H9 (cell line): ENCODE results near the gene GASK1B. TPM values are rescaled to one million over a fixed set of nuclear protein-coding genes. Genes with fewer than 3 reads are reported as not detected.

ENCODE experiments used
- DNase-seq: peaks from one replicate; pipeline ENCODE4 v3.0.0-alpha.2; 2017
- H2AFZ ChIP-seq: one replicate; pipeline ENCODE4 v1.6.1; 2013; ENCODE audit warnings: mild to moderate bottlenecking, low read length, control low read depth, moderate library complexity
- H2AK5ac ChIP-seq: 2 replicates; pipeline ENCODE4 v1.6.1; 2013; ENCODE audit warnings: low read length, control low read depth, mixed read lengths; ENCODE audit not compliant: insufficient read length
- H2BK120ac ChIP-seq: one replicate; pipeline ENCODE4 v1.6.1; 2013; ENCODE audit warnings: low read depth, mild to moderate bottlenecking, low read length, control low read depth, inconsistent platforms; ENCODE audit not compliant: poor library complexity, severe bottlenecking
- H2BK12ac ChIP-seq: 2 replicates; pipeline ENCODE4 v1.6.1; 2013; ENCODE audit warnings: low read length, control low read depth, mixed read lengths, low read depth; ENCODE audit not compliant: insufficient read length
- H2BK15ac ChIP-seq: 2 replicates; pipeline ENCODE4 v1.6.1; 2013; ENCODE audit warnings: low read depth, low read length, control low read depth
- H2BK20ac ChIP-seq: one replicate; pipeline ENCODE4 v1.6.1; 2013; ENCODE audit warnings: low read depth, mild to moderate bottlenecking, low read length, control low read depth, inconsistent platforms; ENCODE audit not compliant: poor library complexity, severe bottlenecking
- H2BK5ac ChIP-seq: 2 replicates; pipeline ENCODE4 v1.6.1; 2013; ENCODE audit warnings: low read length, control low read depth, mixed read lengths; ENCODE audit not compliant: insufficient read length
- H3K14ac ChIP-seq: 2 replicates; pipeline ENCODE4 v1.6.1; 2013; ENCODE audit warnings: low read length, control low read depth; ENCODE audit not compliant: insufficient read depth
- H3K18ac ChIP-seq: 2 replicates; pipeline ENCODE4 v1.6.1; 2013; ENCODE audit warnings: low read depth, mild to moderate bottlenecking, mixed read lengths, low read length, control low read depth; ENCODE audit not compliant: insufficient read length
- H3K23ac ChIP-seq: 2 replicates; pipeline ENCODE4 v1.6.1; 2013; ENCODE audit warnings: low read length, control low read depth, mixed read lengths, low read depth; ENCODE audit not compliant: insufficient read length
- H3K23me2 ChIP-seq: 2 replicates; pipeline ENCODE4 v1.6.1; 2013; ENCODE audit warnings: low read depth, mild to moderate bottlenecking, mixed read lengths, low read length, control low read depth; ENCODE audit not compliant: insufficient read length, poor library complexity, severe bottlenecking
- H3K27ac ChIP-seq: 2 replicates; pipeline ENCODE4 v1.5.1; 2013; ENCODE audit warnings: low read length, control low read depth, mixed read lengths, low read depth; ENCODE audit not compliant: insufficient read length
- H3K27me3 ChIP-seq: 2 replicates; pipeline ENCODE4 v1.6.1; 2013; ENCODE audit warnings: low read length, control low read depth, inconsistent platforms; ENCODE audit not compliant: insufficient read depth
- H3K4ac ChIP-seq: 2 replicates; pipeline ENCODE4 v1.6.1; 2013; ENCODE audit warnings: low read depth, mild to moderate bottlenecking, control low read depth, inconsistent platforms, low read length, moderate library complexity
- H3K4me1 ChIP-seq: 2 replicates; pipeline ENCODE4 v1.6.1; 2013; ENCODE audit warnings: low read length, control low read depth, inconsistent platforms; ENCODE audit not compliant: insufficient read depth
- H3K4me2 ChIP-seq: 2 replicates; pipeline ENCODE4 v1.6.1; 2013; ENCODE audit warnings: low read length, control low read depth, mixed read lengths; ENCODE audit not compliant: insufficient read length, insufficient read depth
- H3K56ac ChIP-seq: 2 replicates; pipeline ENCODE4 v1.6.1; 2013; ENCODE audit warnings: low read depth, mild to moderate bottlenecking, mixed read lengths, low read length, control low read depth; ENCODE audit not compliant: insufficient read length
- H3K79me1 ChIP-seq: 2 replicates; pipeline ENCODE4 v1.6.1; 2013; ENCODE audit warnings: low read depth, mild to moderate bottlenecking, moderate library complexity, low read length, control low read depth, inconsistent platforms; ENCODE audit not compliant: insufficient read depth, poor library complexity, severe bottlenecking
- H3K79me2 ChIP-seq: 2 replicates; pipeline ENCODE4 v1.6.1; 2013; ENCODE audit warnings: low read length, control low read depth, inconsistent platforms; ENCODE audit not compliant: insufficient read depth
- H3K9ac ChIP-seq: 2 replicates; pipeline ENCODE4 v1.6.1; 2013; ENCODE audit warnings: low read length, control low read depth, mixed read lengths; ENCODE audit not compliant: insufficient read length; ENCODE audit errors: extremely low read depth
- H3K9me3 ChIP-seq: one replicate; pipeline ENCODE4 v1.6.1; 2013; ENCODE audit warnings: low read depth, low read length, inconsistent platforms; ENCODE audit not compliant: control insufficient read depth
- H3T11ph ChIP-seq: one replicate; pipeline ENCODE4 v1.6.1; 2013; ENCODE audit warnings: mild to moderate bottlenecking, low read length, control low read depth, inconsistent platforms
- H4K20me1 ChIP-seq: one replicate; pipeline ENCODE4 v1.6.1; 2013; ENCODE audit not compliant: control insufficient read depth, insufficient read length, insufficient read depth
- H4K5ac ChIP-seq: 2 replicates; pipeline ENCODE4 v1.6.1; 2013; ENCODE audit warnings: low read depth, mild to moderate bottlenecking, mixed read lengths, low read length, control low read depth; ENCODE audit not compliant: insufficient read length
- H4K8ac ChIP-seq: replicated peaks from 2 replicates; pipeline ENCODE4 v1.6.1; 2013; ENCODE audit warnings: low read length, control low read depth, mixed read lengths, low read depth; ENCODE audit not compliant: insufficient read length
- H4K91ac ChIP-seq: 2 replicates; pipeline ENCODE4 v1.6.1; 2013; ENCODE audit warnings: low read depth, mild to moderate bottlenecking, moderate library complexity, mixed read lengths, low read length, control low read depth; ENCODE audit not compliant: insufficient read length
- H3K27ac Mint-ChIP-seq, 3 experiments: 2 replicates in 2 of 3; 3 replicates in 1 of 3; pipeline ENCODE4 v1.8.0; 2020 to 2021; ENCODE audit warnings: mixed read lengths in 3 of 3, mild to moderate bottlenecking in 1 of 3, moderate library complexity in 1 of 3
- H3K27me3 Mint-ChIP-seq: 2 replicates; pipeline ENCODE4 v1.8.0; 2021; ENCODE audit warnings: low read depth, mild to moderate bottlenecking, moderate library complexity, mixed read lengths
- H3K36me3 Mint-ChIP-seq, 3 experiments: 2 replicates in 2 of 3; 3 replicates in 1 of 3; pipeline ENCODE4 v1.8.0; 2020 to 2021; ENCODE audit warnings: low read depth in 3 of 3, mixed read lengths in 3 of 3; ENCODE audit not compliant: insufficient read depth in 1 of 3
- H3K4me1 Mint-ChIP-seq, 2 experiments: 2 replicates each; pipeline ENCODE4 v1.8.0; 2020; ENCODE audit warnings: mixed read lengths in 2 of 2
- H3K4me3 Mint-ChIP-seq, 2 experiments: 2 replicates in 1 of 2; 3 replicates in 1 of 2; pipeline ENCODE4 v1.8.0; 2020 to 2021; ENCODE audit warnings: mild to moderate bottlenecking in 2 of 2, mixed read lengths in 2 of 2, moderate library complexity in 1 of 2
- H3K9me3 Mint-ChIP-seq, 2 experiments: 2 replicates in 1 of 2; 3 replicates in 1 of 2; pipeline ENCODE4 v1.8.0; 2020; ENCODE audit warnings: mild to moderate bottlenecking in 2 of 2, mixed read lengths in 2 of 2, moderate library complexity in 1 of 2
- WGBS: extraction: QIAGEN DNeasy Blood & Tissue Kit; methylation state at CpG from one replicate; pipeline ENCODE4 v1.1.7; 2013; ENCODE audit warnings: missing lambda C conversion rate, low lambda C conversion rate, mixed read lengths; ENCODE audit not compliant: insufficient read length; ENCODE audit errors: extremely low coverage; 5-methylcytosine and 5-hydroxymethylcytosine counted together
- total RNA-seq: library from RNA; stranded (reverse); gene quantifications from 2 replicates; pipeline ENCODE4 v1.2.1, GENCODE V29; 2021
- TF ChIP-seq, protein P1 (sequence below): fragments of 200-600 bp; sonication (generic); conservative IDR thresholded peaks from 3 replicates; pipeline ENCODE4 v1.8.0; 2021; ENCODE audit warnings: antibody characterized with exemption, mild to moderate bottlenecking

Gene GASK1B
- total RNA-seq, 1 experiment from 2014 or later, result not detected

- Histone ChIP-seq H3K56ac (no peak overlapping the region), H3K79me2 (no peaks in the 10 kb centered on the region), H2BK5ac (no peak overlapping the region), H4K91ac (no peak overlapping the region), H2BK20ac (no peak overlapping the region), H3K4me2 (no peak overlapping the region), H2AK5ac (no peak overlapping the region), H3K79me1 (no peaks in the 10 kb centered on the region), H3T11ph (no peak overlapping the region), H3K23me2 (no peaks in the 10 kb centered on the region), H2BK120ac (no peak overlapping the region), H3K9me3 (no peaks in the 10 kb centered on the region), H3K14ac (no peak overlapping the region), H3K27me3 (no peaks in the 10 kb centered on the region), H2BK15ac (no peak overlapping the region), H3K9ac (no peak overlapping the region), H4K8ac (no peak overlapping the region), H4K5ac (no peak overlapping the region), H3K27ac (no peak overlapping the region), H2AFZ (no peak overlapping the region), H3K23ac (no peak overlapping the region), H3K4ac (no peak overlapping the region), H3K4me1 (no peaks in the 10 kb centered on the region), H2BK12ac (no peak overlapping the region), H4K20me1 (no peaks in the 10 kb centered on the region), H3K18ac (no peak overlapping the region)
- TF ChIP-seq, protein P1, sequence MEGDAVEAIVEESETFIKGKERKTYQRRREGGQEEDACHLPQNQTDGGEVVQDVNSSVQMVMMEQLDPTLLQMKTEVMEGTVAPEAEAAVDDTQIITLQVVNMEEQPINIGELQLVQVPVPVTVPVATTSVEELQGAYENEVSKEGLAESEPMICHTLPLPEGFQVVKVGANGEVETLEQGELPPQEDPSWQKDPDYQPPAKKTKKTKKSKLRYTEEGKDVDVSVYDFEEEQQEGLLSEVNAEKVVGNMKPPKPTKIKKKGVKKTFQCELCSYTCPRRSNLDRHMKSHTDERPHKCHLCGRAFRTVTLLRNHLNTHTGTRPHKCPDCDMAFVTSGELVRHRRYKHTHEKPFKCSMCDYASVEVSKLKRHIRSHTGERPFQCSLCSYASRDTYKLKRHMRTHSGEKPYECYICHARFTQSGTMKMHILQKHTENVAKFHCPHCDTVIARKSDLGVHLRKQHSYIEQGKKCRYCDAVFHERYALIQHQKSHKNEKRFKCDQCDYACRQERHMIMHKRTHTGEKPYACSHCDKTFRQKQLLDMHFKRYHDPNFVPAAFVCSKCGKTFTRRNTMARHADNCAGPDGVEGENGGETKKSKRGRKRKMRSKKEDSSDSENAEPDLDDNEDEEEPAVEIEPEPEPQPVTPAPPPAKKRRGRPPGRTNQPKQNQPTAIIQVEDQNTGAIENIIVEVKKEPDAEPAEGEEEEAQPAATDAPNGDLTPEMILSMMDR, result no peak
- no peak for DNase-seq
- no CpG with 5 or more reads among the region's 5 CpGs for whole genome bisulfite sequencing
- Mint-ChIP-seq H3K4me3 (no peak overlapping the region), H3K27me3 (no peaks in the 10 kb centered on the region), H3K4me1 (peaks cover 10 to 13% of the 10 kb centered on the region in 2 experiments), H3K36me3 (no peaks in the 10 kb centered on the region), H3K27ac (no peak overlapping the region), H3K9me3 (no peaks in the 10 kb centered on the region)
Observed at GRCh38 chr4:158168606-158169005, 4.2 kb downstream of the GASK1B start.
